ENCODE data around the gene DCTPP1.

Gene DCTPP1

GRCh38 chr16:30380072-30380802 lies 49.6 kb downstream of the DCTPP1 start:
- no peaks in the 10 kb centered on the region for H3K27me3 ChIP-seq (ENCODE audit: control insufficient read depth in 1 of 2, insufficient read depth in 1 of 2, low read length in 2 of 2)
- H2BK15ac ChIP-seq (ENCODE audit: low read depth, poor library complexity, severe bottlenecking) = no peak overlapping the region
- H3K4me3 ChIP-seq (ENCODE audit: insufficient read depth in 1 of 2, low read depth in 1 of 2, low read length in 2 of 2) = no peak overlapping the region
- no peak overlapping the region for H2BK120ac ChIP-seq (ENCODE audit: low read depth, low read length)
- no peak overlapping the region for H2AFZ ChIP-seq (ENCODE audit: low read depth, low read length)
- WGBS = 91% methylated on average over 4 of the region's 4 CpGs
- no peak overlapping the region for H3K4me2 ChIP-seq (ENCODE audit: low read length, poor library complexity, severe bottlenecking)
- no peak for DNase-seq
- H3K23ac ChIP-seq (ENCODE audit: low read length in 2 of 2) = no peak overlapping the region
- H3K27ac ChIP-seq (ENCODE audit: low read length, poor library complexity, severe bottlenecking) = no peak overlapping the region
- H3K4ac ChIP-seq (ENCODE audit: low read depth in 1 of 2, low read length in 2 of 2) = no peak overlapping the region
- H3K14ac ChIP-seq (ENCODE audit: low read length in 2 of 2) = no peak overlapping the region
- no peak overlapping the region for H4K8ac ChIP-seq (ENCODE audit: low read length)
- H3K36me3 ChIP-seq (ENCODE audit: control insufficient read depth in 1 of 2, insufficient read depth in 2 of 2, low read depth in 1 of 2, low read length in 2 of 2) = peaks cover 7% of the 10 kb centered on the region in 2 experiments
- H3K79me1 ChIP-seq (replicated peaks; ENCODE audit: low read length, poor library complexity, severe bottlenecking) = peaks cover 8% of the 10 kb centered on the region
- H3K9ac ChIP-seq (ENCODE audit: low read length) = no peak overlapping the region
- no peak overlapping the region for H2AK5ac ChIP-seq (ENCODE audit: low read length, severe bottlenecking)
- no peak overlapping the region for H2BK12ac ChIP-seq (ENCODE audit: low read length in 2 of 2)
- peaks cover 18% of the 10 kb centered on the region for H3K4me1 ChIP-seq (ENCODE audit: control insufficient read depth, insufficient read depth, low read depth, low read length)
- no peak overlapping the region for H4K91ac ChIP-seq (ENCODE audit: low read length)
- no peaks in the 10 kb centered on the region for H3K9me3 ChIP-seq (ENCODE audit: control insufficient read depth, low read length)
- H2BK5ac ChIP-seq (ENCODE audit: low read depth, low read length, poor library complexity, severe bottlenecking) = no peak overlapping the region
- no peak overlapping the region for H3K18ac ChIP-seq (ENCODE audit: low read depth in 1 of 2, low read length in 2 of 2)

GRCh38 chr16:30379158-30379783 lies 50.6 kb downstream of the DCTPP1 start:
- H2BK120ac ChIP-seq (ENCODE audit: low read depth, low read length) = no peak overlapping the region
- peak overlapping the region in 1 of 2 experiments; percentile 75 for H3K23ac ChIP-seq (ENCODE audit: low read length in 2 of 2)
- no peaks in the 10 kb centered on the region for H3K27me3 ChIP-seq (ENCODE audit: control insufficient read depth in 1 of 2, insufficient read depth in 1 of 2, low read length in 2 of 2)
- H3K36me3 ChIP-seq (ENCODE audit: control insufficient read depth in 1 of 2, insufficient read depth in 2 of 2, low read depth in 1 of 2, low read length in 2 of 2) = peaks cover 7% of the 10 kb centered on the region in 2 experiments
- H4K91ac ChIP-seq (ENCODE audit: low read length) = peak overlapping the region; percentile 4
- peak overlapping the region in 1 of 2 experiments; percentile 87 for H3K18ac ChIP-seq (ENCODE audit: low read depth in 1 of 2, low read length in 2 of 2)
- H3K79me1 ChIP-seq (replicated peaks; ENCODE audit: low read length, poor library complexity, severe bottlenecking) = peaks cover 8% of the 10 kb centered on the region
- H4K8ac ChIP-seq (ENCODE audit: low read length) = peak overlapping the region; percentile 5
- no peaks in the 10 kb centered on the region for H3K9me3 ChIP-seq (ENCODE audit: control insufficient read depth, low read length)
- peak overlapping the region in 1 of 2 experiments; percentile 96 for H3K14ac ChIP-seq (ENCODE audit: low read length in 2 of 2)
- peaks cover 18% of the 10 kb centered on the region for H3K4me1 ChIP-seq (ENCODE audit: control insufficient read depth, insufficient read depth, low read depth, low read length)
- 21% methylated on average over 27 of the region's 27 CpGs for WGBS
- H3K27ac ChIP-seq (ENCODE audit: low read length, poor library complexity, severe bottlenecking) = peak overlapping the region; percentile 17
- peak overlapping the region; percentile 77 for H3K4me2 ChIP-seq (ENCODE audit: low read length, poor library complexity, severe bottlenecking)
- no peak overlapping the region for H2AK5ac ChIP-seq (ENCODE audit: low read length, severe bottlenecking)
- peak overlapping the region; percentile 93 for H3K9ac ChIP-seq (ENCODE audit: low read length)
- H2BK12ac ChIP-seq (ENCODE audit: low read length in 2 of 2) = peak overlapping the region in 1 of 2 experiments; percentile 33
- H2AFZ ChIP-seq (ENCODE audit: low read depth, low read length) = no peak overlapping the region
- peak overlapping the region; percentile 45 for H2BK15ac ChIP-seq (ENCODE audit: low read depth, poor library complexity, severe bottlenecking)
- DNase-seq = no peak
- H3K4ac ChIP-seq (ENCODE audit: low read depth in 1 of 2, low read length in 2 of 2) = peak overlapping the region; percentile 16 to 87
- peak overlapping the region; percentile 71 to 97 for H3K4me3 ChIP-seq (ENCODE audit: insufficient read depth in 1 of 2, low read depth in 1 of 2, low read length in 2 of 2)
- H2BK5ac ChIP-seq (ENCODE audit: low read depth, low read length, poor library complexity, severe bottlenecking) = no peak overlapping the region

- Histone ChIP-seq H3K27me3 (ENCODE audit: control insufficient read depth in 1 of 2, insufficient read depth in 1 of 2, low read length in 2 of 2) (no peaks in the 10 kb centered on the region), H2AFZ (ENCODE audit: low read depth, low read length) (peak overlapping the region; percentile 33), H3K4me2 (ENCODE audit: low read length, poor library complexity, severe bottlenecking) (peak overlapping the region; percentile 77), H2BK120ac (ENCODE audit: low read depth, low read length) (no peak overlapping the region), H4K8ac (ENCODE audit: low read length) (peak overlapping the region; percentile 63), H3K14ac (ENCODE audit: low read length in 2 of 2) (peak overlapping the region in 1 of 2 experiments; percentile 96), H2AK5ac (ENCODE audit: low read length, severe bottlenecking) (no peak overlapping the region), H3K23ac (ENCODE audit: low read length in 2 of 2) (peak overlapping the region in 1 of 2 experiments; percentile 75), H3K79me1 (replicated peaks; ENCODE audit: low read length, poor library complexity, severe bottlenecking) (peaks cover 8% of the 10 kb centered on the region), H3K4me1 (ENCODE audit: control insufficient read depth, insufficient read depth, low read depth, low read length) (peaks cover 18% of the 10 kb centered on the region), H3K18ac (ENCODE audit: low read depth in 1 of 2, low read length in 2 of 2) (peak overlapping the region; percentile 87), H3K4me3 (ENCODE audit: insufficient read depth in 1 of 2, low read depth in 1 of 2, low read length in 2 of 2) (peak overlapping the region; percentile 71 to 97), H4K91ac (ENCODE audit: low read length) (peak overlapping the region; percentile 79), H3K9ac (ENCODE audit: low read length) (peak overlapping the region; percentile 97), H2BK5ac (ENCODE audit: low read depth, low read length, poor library complexity, severe bottlenecking) (no peak overlapping the region), H3K36me3 (ENCODE audit: control insufficient read depth in 1 of 2, insufficient read depth in 2 of 2, low read depth in 1 of 2, low read length in 2 of 2) (peaks cover 7% of the 10 kb centered on the region in 2 experiments), H3K27ac (ENCODE audit: low read length, poor library complexity, severe bottlenecking) (peak overlapping the region; percentile 99), H2BK12ac (ENCODE audit: low read length in 2 of 2) (peak overlapping the region in 1 of 2 experiments; percentile 33), H3K4ac (ENCODE audit: low read depth in 1 of 2, low read length in 2 of 2) (peak overlapping the region; percentile 27 to 74), H3K9me3 (ENCODE audit: control insufficient read depth, low read length) (no peaks in the 10 kb centered on the region), H2BK15ac (ENCODE audit: low read depth, poor library complexity, severe bottlenecking) (peak overlapping the region; percentile 45)
- 2% methylated on average over 63 of the region's 67 CpGs for WGBS
- peak; percentile 98 for DNase-seq
Measured at GRCh38 chr16:30378236-30379157, 51.3 kb downstream of the DCTPP1 start.

Data from mesenchymal stem cell (in vitro differentiated cells and primary cell).